Fibroblast of skin of right quadriceps (primary cell): Measurements from ENCODE around the gene KBTBD6.
"Not testable (repeated sequence)": the region's sequence is repeated elsewhere in the genome, so short reads cannot be mapped to it uniquely, and the experiment has no call there.

Experiments
- DNase-seq: peaks from one replicate; pipeline ENCODE4 v3.0.0-alpha.2; 2013

KBTBD6 gene, protein sequence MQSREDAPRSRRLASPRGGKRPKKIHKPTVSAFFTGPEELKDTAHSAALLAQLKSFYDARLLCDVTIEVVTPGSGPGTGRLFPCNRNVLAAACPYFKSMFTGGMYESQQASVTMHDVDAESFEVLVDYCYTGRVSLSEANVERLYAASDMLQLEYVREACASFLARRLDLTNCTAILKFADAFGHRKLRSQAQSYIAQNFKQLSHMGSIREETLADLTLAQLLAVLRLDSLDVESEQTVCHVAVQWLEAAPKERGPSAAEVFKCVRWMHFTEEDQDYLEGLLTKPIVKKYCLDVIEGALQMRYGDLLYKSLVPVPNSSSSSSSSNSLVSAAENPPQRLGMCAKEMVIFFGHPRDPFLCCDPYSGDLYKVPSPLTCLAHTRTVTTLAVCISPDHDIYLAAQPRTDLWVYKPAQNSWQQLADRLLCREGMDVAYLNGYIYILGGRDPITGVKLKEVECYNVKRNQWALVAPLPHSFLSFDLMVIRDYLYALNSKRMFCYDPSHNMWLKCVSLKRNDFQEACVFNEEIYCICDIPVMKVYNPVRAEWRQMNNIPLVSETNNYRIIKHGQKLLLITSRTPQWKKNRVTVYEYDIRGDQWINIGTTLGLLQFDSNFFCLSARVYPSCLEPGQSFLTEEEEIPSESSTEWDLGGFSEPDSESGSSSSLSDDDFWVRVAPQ

GRCh38 chr13:41132512-41133152 is at the start of gene KBTBD6:
TSS of gene KBTBD6 (minus strand) at chr13:41132802. CDS start at chr13:41132511, 291 bp downstream.
- DNase-seq = peak; percentile 99

GRCh38 chr13:41182231-41182630 is 49.6 kb upstream of the KBTBD6 start:
- no peak for DNase-seq

- peak; percentile 72 for DNase-seq
These were observed 47.1 kb upstream of the KBTBD6 start for GRCh38 chr13:41179593-41180250.

- DNase-seq = peak; percentile 9
These were observed 45.4 kb upstream of the KBTBD6 start for GRCh38 chr13:41178040-41178439.

DNA sequence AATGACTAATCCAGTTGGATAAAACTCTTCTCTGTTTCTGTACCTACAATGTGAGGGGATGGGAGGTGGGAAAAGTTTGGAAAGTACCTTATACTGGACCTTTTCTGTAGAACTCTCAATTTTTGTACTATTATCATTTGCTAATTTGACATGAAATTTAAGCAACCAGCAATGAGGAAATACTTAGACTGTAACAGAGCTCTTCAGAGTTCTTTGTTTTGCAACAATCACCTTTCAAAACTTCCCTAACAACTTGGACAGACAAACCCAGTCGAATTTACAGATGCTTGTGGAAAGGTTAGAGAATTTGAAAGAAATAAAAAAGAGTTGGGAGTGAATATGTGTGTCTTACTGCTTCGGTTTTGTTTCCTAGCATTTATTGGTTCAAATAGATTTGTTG is 45.0 kb upstream of the KBTBD6 start:
- no peak for DNase-seq

GRCh38 chr13:41175576-41175975 is 43.0 kb upstream of the KBTBD6 start:
- DNase-seq = not testable (repeated sequence)

GRCh38 chr13:41162151-41162550 is 29.5 kb upstream of the KBTBD6 start:
- no peak for DNase-seq

GRCh38 chr13:41159174-41159573 is 26.6 kb upstream of the KBTBD6 start:
- DNase-seq = no peak

- DNase-seq = no peak
These were observed 24.6 kb upstream of the KBTBD6 start for GRCh38 chr13:41157048-41157717.

DNA sequence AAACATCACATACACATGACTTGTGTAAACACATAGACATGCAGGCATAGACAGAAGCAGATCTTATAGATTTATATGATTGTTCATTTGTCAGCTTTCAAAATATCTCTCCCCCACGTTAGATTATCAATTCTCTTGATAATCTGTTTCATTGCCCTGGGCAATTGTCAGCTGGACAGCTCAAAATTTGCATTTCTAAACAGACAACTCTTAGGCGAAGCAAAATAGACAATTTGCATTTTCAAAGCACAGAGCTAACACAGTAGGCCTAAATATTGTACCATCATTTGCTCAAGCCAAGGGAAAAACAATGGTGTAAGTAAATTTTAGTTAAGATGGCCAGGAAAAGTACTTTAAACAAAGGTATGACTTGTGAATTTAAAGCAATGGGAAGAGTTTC is 24.0 kb upstream of the KBTBD6 start:
- no peak for DNase-seq

GRCh38 chr13:41154042-41154441 is 21.4 kb upstream of the KBTBD6 start:
- DNase-seq = no peak

- DNase-seq = no peak
These were observed 19.4 kb upstream of the KBTBD6 start for GRCh38 chr13:41152005-41152404.

DNA sequence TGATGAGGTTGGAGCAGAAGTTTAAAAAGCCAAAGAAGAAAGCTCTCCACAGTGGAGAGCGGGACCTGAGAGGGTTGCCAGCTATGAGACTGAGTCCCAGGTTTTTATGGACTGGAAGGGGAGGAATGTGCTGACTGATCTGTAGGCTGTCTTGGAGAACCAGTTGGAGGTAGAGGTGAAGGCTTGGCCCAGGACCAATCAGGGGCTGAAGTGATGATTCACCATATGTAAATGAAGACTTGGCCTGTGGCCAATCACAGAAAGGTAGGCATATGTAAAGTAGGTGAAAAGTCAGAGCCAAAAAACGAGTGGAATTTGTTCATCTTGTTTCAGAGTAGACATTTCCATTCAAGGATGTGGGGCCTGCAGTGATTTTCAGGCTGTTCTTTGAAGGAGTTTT is 17.5 kb upstream of the KBTBD6 start:
- no peak for DNase-seq

DNA sequence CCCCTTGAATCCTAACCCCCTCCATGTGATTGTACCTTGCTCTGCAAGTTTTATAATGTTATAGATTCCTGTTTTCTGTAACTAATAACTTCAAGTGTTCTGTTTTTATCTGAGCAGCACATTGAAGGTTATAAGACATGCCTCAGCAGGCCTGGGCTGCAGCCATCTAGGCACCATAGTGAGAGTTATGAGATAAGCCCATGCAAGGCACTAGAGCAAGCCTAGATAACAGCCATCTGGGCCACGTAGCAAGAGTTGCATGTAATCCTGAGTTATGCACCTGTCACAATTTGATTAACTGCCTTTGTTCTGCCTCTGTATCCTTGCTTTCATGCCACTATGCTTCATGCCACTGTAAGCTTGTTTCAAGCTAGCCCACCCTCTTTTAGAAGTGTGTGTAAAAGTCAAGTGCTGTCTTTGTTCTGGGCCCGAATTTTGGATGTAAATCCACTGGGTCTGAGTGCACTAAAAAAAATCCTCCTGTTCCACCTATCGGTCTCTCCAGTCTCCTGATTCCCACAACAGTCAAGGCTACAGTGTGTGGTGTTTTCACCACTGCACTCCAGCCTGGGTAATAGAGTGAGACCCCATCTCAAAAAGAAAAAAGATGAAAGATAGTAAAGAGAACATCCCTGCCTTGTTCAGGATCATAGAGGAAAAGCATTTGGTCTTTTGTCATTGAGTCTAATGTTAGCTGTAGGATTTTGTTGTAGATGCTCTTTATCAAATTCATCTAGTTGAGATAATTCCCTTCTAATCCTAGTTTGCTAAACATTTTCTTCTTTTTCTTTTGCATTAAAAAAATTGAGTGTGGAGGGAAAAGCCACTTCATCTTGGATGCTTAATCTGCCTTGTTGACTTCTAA is 16.0 kb upstream of the KBTBD6 start:
- no peak for DNase-seq

DNA sequence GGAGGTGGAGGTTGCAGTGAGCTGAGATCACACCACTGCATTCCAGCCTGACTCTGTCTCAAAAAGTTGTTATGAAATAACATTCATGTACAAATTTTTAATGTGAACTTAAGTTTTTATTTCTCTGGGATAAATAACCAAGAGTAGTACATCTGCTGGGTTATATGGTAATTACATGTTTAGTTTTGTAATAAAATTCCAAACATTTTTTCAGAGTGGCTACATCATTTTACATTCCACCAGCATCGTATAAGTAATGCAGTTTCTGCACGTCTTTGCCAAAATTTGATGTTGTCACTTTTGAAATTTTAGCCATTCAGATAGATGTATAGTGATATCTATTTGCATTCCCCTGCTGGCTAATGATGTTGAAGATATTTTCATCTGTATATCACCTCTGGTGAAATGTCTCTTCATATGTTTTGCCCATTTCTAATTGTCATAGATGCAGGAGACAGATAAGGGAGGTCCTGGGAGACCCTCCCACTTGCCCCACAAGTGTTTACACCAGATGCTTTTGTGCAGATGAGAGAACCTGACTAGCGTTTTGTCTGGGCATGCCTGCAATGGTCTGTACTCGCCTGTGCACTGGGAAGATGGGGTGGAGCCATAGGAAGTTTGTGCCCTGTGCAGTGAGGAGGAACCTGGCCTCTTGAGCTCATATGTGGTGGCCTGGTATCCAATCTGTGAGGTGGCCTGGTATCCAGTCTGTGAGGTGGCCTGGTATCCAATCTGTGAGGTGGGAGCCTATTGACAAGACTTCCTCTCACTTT is 12.7 kb upstream of the KBTBD6 start:
- DNase-seq = peak; percentile 77

DNA sequence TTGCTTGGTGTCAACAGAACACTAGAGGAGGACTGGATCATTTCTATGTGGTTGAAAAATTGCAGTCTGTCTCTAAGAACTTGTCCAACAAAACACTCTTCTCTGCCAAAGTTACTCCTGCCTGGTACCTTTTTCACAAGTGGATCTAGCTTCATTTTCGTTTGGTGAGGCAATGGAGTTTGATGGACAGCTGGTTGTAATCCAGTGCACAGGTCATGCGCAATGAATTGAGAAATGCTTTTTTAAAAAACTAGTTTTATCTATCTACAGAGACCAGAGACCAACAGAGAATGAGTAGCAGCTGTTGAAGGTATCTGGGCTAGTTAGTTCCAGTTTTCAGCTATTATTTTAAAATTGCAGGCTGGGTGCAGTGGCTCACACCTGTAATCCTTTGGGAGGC is 12.0 kb upstream of the KBTBD6 start:
- no peak for DNase-seq

- DNase-seq = peak; percentile 47
These were observed 6.8 kb upstream of the KBTBD6 start for GRCh38 chr13:41139296-41139966.

DNA sequence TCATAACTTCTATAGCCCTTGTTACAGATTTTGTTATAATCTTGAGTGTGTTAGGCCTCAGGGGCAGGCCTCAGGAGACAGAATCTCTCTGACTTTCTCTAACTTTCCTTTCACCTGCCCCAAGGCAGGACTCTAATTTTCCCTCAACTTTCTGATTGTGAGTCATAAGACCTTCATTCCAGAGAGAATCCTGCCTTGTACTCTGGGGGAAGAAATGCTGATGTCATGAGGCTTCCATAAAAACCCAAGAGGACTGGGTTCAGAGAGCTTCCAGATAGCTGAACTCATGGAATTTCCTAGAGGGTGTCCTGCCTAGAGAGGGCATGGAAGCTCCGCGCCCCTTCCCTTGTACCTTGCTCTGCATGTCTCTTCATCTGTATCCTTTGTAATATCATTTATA is 5.3 kb upstream of the KBTBD6 start:
- DNase-seq = peak; percentile 74

DNA sequence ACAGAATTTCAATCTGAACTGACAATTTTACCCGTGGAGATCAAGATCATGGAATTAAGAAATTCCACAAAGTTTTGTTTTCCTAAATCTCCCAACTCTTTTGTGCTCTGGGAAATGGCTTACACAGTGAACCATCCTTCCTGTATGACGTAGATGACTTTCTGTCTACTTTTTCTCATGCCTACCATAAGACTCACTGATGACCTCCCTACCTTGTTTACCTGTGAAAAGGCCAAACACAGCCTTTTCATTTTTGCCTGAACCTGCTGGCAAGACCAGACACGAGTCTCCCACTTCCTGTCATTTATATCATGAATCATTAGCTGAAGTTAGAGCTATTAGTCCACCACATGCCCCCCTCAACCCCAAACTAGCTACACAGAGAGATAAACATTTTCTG is 4.6 kb upstream of the KBTBD6 start:
- no peak for DNase-seq

DNA sequence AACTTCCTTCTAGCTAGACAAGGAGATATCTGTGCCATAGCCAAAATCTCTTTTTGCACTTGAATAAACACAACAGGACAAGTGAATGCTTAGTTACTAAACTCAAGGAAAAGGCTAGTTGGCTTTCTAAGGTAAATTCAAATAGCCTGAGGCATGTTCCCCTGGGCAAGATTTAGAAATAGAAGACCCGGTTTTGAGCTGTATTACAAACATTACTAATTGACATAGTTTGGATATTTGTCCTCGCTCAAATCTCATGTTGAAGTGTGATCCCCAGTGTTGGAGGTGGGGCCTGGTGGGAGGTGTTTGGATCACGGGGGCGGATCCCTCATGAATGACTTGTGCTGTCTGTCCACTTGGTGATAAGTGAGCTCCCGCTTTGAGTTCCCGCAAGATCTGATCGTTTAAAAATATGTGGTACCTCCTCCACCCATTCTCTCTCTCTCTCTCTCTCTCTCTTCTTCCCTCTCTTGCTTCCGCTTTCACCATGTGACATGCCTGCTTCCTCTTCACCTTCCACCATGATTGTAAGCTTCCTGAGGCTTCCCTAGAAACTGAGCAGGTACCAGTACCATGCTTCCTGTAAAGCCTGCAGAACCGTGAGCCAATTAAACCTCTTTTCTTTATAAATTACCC is 3.9 kb upstream of the KBTBD6 start:
- DNase-seq = no peak
